ENCODE data around the gene SLC27A3.

SLC27A3 gene

GRCh38 chr1:153800516-153800915 is 25.3 kb downstream of the SLC27A3 start:
- TF ChIP-seq, protein P1, sequence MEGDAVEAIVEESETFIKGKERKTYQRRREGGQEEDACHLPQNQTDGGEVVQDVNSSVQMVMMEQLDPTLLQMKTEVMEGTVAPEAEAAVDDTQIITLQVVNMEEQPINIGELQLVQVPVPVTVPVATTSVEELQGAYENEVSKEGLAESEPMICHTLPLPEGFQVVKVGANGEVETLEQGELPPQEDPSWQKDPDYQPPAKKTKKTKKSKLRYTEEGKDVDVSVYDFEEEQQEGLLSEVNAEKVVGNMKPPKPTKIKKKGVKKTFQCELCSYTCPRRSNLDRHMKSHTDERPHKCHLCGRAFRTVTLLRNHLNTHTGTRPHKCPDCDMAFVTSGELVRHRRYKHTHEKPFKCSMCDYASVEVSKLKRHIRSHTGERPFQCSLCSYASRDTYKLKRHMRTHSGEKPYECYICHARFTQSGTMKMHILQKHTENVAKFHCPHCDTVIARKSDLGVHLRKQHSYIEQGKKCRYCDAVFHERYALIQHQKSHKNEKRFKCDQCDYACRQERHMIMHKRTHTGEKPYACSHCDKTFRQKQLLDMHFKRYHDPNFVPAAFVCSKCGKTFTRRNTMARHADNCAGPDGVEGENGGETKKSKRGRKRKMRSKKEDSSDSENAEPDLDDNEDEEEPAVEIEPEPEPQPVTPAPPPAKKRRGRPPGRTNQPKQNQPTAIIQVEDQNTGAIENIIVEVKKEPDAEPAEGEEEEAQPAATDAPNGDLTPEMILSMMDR (IDR thresholded peaks at IDR 0.05; ENCODE audit: control insufficient read depth, insufficient read depth, low read depth, low read length, missing control alignments) = no peak
- H3K4me3 ChIP-seq (ENCODE audit: control insufficient read depth, low read depth, low read length) = no peak overlapping the region
- DNase-seq (ENCODE audit: low read depth) = no peak

DNA sequence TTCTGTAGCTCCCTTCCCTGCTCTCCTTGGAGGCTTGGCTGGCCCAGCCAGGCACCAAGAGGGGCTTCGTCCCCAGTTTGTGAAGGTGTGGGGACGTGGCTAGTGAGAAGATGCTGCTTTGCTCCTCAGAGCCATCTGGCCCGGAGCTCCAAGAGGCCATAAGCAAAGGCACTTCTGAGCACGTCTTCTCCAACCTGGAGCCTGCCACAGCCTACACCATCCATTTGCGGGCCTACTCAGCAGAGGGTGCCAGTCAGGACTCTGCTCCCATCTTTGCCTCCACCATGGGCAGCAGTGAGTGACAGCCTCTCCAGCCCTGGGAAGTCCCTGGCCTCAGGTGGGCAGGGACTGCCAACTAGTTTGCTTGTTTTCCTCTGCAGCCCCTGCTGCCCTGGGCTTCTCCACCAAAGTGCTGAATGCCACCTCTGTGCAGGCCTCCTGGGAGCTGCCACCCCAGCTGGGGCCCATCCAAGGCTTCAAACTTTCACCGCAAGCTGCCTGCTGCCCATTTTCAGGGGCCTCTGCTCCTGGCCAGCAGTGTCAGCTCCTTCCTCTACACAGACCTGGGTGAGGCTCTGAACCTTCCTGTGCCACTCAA is 25.9 kb downstream of the SLC27A3 start:
- DNase-seq (ENCODE audit: low read depth) = no peak
- TF ChIP-seq, protein P1 (IDR thresholded peaks at IDR 0.05; ENCODE audit: control insufficient read depth, insufficient read depth, low read depth, low read length, missing control alignments) = no peak
- no peak overlapping the region for H3K4me3 ChIP-seq (ENCODE audit: control insufficient read depth, low read depth, low read length)

DNA sequence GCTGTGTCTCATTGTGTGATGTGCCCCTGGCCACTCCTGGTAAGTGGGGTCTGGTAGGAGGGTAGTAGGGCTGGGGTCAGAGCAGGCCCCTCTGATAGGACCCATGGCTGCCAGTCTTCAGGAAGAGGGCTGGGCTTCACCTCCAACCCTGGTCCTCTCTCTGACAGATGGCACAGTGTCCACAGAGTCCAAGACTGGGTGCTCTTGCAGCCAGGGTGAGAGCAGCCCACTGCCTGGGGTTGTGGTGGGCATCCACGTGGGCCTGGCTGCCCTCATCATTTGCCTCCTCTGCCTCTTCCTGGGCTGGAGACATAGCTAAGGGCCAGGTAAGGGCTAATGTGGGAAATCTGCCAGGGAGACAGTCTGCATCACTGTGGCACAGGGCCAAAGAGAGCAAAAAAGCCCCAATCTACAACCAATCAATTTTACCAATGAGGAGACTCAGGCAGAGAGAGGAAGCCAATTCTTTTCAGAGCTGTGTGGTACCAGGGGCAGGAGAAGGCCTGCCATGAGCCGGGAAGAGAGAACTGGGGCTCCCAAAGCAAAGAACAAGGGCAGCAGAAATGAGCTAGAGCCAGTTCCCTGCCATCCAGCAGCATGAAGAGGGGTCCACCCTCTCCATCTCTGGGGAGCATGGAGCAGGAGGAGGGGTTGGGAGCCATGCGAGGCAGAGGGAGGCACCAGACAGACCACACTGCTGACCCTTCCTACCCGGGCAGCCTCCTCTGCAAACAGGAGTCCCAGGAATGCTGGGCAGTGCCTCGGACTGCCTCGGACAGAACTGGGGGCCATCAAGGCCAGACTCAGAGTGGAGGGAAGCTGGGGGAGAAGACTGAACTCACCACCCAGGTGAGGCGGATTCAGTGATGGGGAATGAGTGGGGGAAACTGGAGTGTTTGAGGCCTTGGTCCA is 26.8 kb downstream of the SLC27A3 start:
- TF ChIP-seq, protein P1 (IDR thresholded peaks at IDR 0.05; ENCODE audit: control insufficient read depth, insufficient read depth, low read depth, low read length, missing control alignments) = no peak
- DNase-seq (ENCODE audit: low read depth) = no peak
- no peak overlapping the region for H3K4me3 ChIP-seq (ENCODE audit: control insufficient read depth, low read depth, low read length)

GRCh38 chr1:153803470-153804056 is 28.4 kb downstream of the SLC27A3 start:
- DNase-seq (ENCODE audit: low read depth) = no peak
- TF ChIP-seq, protein P1 (IDR thresholded peaks at IDR 0.05; ENCODE audit: control insufficient read depth, insufficient read depth, low read depth, low read length, missing control alignments) = no peak
- H3K4me3 ChIP-seq (ENCODE audit: control insufficient read depth, low read depth, low read length) = no peak overlapping the region

DNA sequence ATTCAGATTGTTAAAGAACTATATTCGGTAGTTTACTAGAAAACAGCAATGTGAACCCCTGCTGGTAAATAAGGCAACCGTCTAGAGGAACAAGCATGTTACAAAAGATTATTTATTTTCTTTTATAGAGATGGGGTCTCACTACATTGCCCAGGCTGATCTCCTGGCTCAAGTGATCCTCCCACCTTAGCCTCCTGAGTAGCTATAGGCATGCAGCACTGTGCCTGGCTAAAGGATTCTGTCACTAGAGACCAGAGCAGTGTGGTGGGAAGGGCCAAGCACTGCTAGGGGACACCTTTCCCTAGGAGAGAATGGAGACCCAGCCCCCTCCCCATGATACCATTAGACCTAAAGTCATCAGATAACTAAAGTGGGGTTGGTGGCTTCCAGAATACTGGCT is 28.9 kb downstream of the SLC27A3 start:
- no peak for DNase-seq (ENCODE audit: low read depth)
- TF ChIP-seq, protein P1 (IDR thresholded peaks at IDR 0.05; ENCODE audit: control insufficient read depth, insufficient read depth, low read depth, low read length, missing control alignments) = no peak
- no peak overlapping the region for H3K4me3 ChIP-seq (ENCODE audit: control insufficient read depth, low read depth, low read length)

GRCh38 chr1:153805042-153805745 is 30.0 kb downstream of the SLC27A3 start:
- DNase-seq (ENCODE audit: low read depth) = peak; percentile 53
- TF ChIP-seq, protein P1 (IDR thresholded peaks at IDR 0.05; ENCODE audit: control insufficient read depth, insufficient read depth, low read depth, low read length, missing control alignments) = no peak
- no peak overlapping the region for H3K4me3 ChIP-seq (ENCODE audit: control insufficient read depth, low read depth, low read length)

Measured in AG09309 (cell line).